ENCODE measurements around the gene APOC3. TPM values are rescaled to one million over a fixed set of nuclear protein-coding genes. Genes with fewer than 3 reads are reported as not detected.

The APOC3 gene
- total and polyA plus RNA-seq, 9 of the 15 experiments (the other 6 are each of a cell fraction or from before 2014, with no cell fraction given): 1.1 TPM; not detected in 8

GRCh38 chr11:116825434-116825833 is 4.3 kb upstream of the APOC3 start (continued):
- TF ChIP-seq, protein P1, sequence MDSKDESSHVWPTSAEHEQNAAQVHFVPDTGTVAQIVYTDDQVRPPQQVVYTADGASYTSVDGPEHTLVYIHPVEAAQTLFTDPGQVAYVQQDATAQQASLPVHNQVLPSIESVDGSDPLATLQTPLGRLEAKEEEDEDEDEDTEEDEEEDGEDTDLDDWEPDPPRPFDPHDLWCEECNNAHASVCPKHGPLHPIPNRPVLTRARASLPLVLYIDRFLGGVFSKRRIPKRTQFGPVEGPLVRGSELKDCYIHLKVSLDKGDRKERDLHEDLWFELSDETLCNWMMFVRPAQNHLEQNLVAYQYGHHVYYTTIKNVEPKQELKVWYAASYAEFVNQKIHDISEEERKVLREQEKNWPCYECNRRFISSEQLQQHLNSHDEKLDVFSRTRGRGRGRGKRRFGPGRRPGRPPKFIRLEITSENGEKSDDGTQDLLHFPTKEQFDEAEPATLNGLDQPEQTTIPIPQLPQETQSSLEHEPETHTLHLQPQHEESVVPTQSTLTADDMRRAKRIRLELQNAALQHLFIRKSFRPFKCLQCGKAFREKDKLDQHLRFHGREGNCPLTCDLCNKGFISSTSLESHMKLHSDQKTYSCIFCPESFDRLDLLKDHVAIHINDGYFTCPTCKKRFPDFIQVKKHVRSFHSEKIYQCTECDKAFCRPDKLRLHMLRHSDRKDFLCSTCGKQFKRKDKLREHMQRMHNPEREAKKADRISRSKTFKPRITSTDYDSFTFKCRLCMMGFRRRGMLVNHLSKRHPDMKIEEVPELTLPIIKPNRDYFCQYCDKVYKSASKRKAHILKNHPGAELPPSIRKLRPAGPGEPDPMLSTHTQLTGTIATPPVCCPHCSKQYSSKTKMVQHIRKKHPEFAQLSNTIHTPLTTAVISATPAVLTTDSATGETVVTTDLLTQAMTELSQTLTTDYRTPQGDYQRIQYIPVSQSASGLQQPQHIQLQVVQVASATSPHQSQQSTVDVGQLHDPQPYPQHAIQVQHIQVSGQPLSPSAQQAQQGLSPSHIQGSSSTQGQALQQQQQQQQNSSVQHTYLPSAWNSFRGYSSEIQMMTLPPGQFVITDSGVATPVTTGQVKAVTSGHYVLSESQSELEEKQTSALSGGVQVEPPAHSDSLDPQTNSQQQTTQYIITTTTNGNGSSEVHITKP (IDR thresholded peaks at IDR 0.05; ENCODE audit: partially characterized antibody): peak; percentile 78
- TF ChIP-seq JUN (IDR thresholded peaks at IDR 0.05; ENCODE audit: borderline replicate concordance, low read depth, low read length): no peak
- no peak for TF ChIP-seq JUN (CRISPR knock-in tag; IDR thresholded peaks at IDR 0.05; ENCODE audit: borderline replicate concordance)
- TF ChIP-seq E4F1 (CRISPR knock-in tag; IDR thresholded peaks at IDR 0.05; ENCODE audit: borderline replicate concordance): no peak
- TF ChIP-seq ZNF444 (CRISPR knock-in tag; IDR thresholded peaks at IDR 0.05): no peak
- TF ChIP-seq ZNF584 (CRISPR knock-in tag; IDR thresholded peaks at IDR 0.05; ENCODE audit: low read depth): no peak

Data from K562 (cell line).